ENCODE measurements around the gene ISOC2.

GRCh38 chr19:55479451-55480230 lies 18.2 kb upstream of the ISOC2 start:
- TF ChIP-seq CTCF (IDR thresholded peaks at IDR 0.05): no peak
- no peak for TF ChIP-seq POLR2AphosphoS5 (IDR thresholded peaks at IDR 0.05)

Data from suprapubic skin (tissue), 3 donors.